ENCODE data around the gene MYO3B. TPM values are rescaled to one million over a fixed set of nuclear protein-coding genes. Genes with fewer than 3 reads are reported as not detected.

Gene MYO3B
- total RNA-seq, 4 donors from 2014 or later = 0.34 to 0.95 (median 0.89) TPM

DNA sequence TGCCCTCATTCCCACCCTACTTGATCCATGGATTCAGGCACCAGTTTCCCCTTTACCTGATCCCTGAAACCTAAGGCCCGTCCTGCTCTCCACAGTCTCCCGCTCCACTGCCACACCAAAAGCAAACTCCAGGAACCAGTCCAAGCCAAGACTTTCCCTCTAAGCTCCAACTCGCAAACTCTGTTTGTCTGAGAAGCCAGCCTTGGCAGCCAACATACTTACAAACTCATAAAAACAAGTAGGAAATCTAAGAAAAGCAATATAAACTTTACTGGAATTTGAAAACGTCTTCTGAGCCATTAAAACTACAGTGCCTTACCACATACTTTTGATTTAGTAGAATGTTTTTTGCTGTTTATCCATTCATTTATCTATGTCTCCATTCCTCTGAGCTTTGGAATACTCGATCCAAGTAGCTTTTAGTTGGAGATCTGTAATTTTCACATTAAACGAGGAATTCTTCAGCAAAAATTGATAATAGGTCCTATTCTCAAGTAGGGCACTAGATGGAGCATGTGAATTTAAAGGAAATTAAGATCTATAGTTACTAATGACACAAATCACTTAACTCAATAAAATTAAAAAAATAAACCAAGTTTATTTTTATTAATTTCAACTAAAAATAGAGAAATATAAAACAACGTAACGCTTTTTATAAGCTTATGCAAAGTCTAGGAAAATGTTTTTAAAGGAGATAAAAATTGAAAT is 199.7 kb downstream of the MYO3B start:
- WGBS = 69% methylated on average over 8 of the region's 8 CpGs
- Histone ChIP-seq H3K36me3 (no peaks in the 10 kb centered on the region), H3K9me3 (no peaks in the 10 kb centered on the region), H3K4me3 (no peak overlapping the region), H3K4me1 (peaks cover 4% of the 10 kb centered on the region), H3K27me3 (no peaks in the 10 kb centered on the region), H3K27ac (no peak overlapping the region)
- TF ChIP-seq CTCF (IDR thresholded peaks at IDR 0.05) = no peak
- no peak for TF ChIP-seq EP300 (IDR thresholded peaks at IDR 0.05)
- TF ChIP-seq POLR2AphosphoS5 (IDR thresholded peaks at IDR 0.05) = no peak
- TF ChIP-seq POLR2A (IDR thresholded peaks at IDR 0.05) = no peak
- DNase-seq (ENCODE audit: low spot score in 2 of 2) = no peak

- WGBS = 82% methylated on average over 4 of the region's 4 CpGs
- Histone ChIP-seq H3K36me3 (no peaks in the 10 kb centered on the region), H3K4me3 (no peak overlapping the region)
Measured at GRCh38 chr2:170380267-170380666, 202.3 kb downstream of the MYO3B start.

GRCh38 chr2:170381678-170382077 is 203.7 kb downstream of the MYO3B start:
- Histone ChIP-seq H3K36me3 (no peaks in the 10 kb centered on the region), H3K4me3 (no peak overlapping the region), H3K27ac (no peak overlapping the region), H3K4me1 (no peaks in the 10 kb centered on the region), H3K9me3 (no peaks in the 10 kb centered on the region), H3K27me3 (no peaks in the 10 kb centered on the region)
- 82% methylated on average over 2 of the region's 2 CpGs for WGBS
- TF ChIP-seq POLR2A (IDR thresholded peaks at IDR 0.05) (no peak), CTCF (IDR thresholded peaks at IDR 0.05) (no peak), POLR2AphosphoS5 (IDR thresholded peaks at IDR 0.05) (no peak), EP300 (IDR thresholded peaks at IDR 0.05) (no peak)
- DNase-seq (ENCODE audit: low spot score in 2 of 2) = no peak

More at GRCh38 chr2:170380267-170380666, 202.3 kb downstream of the MYO3B start:
- Histone ChIP-seq H3K9me3 (no peaks in the 10 kb centered on the region), H3K27ac (no peak overlapping the region), H3K27me3 (no peaks in the 10 kb centered on the region), H3K4me1 (peaks cover 2% of the 10 kb centered on the region)
- TF ChIP-seq EP300 (IDR thresholded peaks at IDR 0.05) (no peak), CTCF (IDR thresholded peaks at IDR 0.05) (no peak), POLR2A (IDR thresholded peaks at IDR 0.05) (no peak), POLR2AphosphoS5 (IDR thresholded peaks at IDR 0.05) (no peak)
- DNase-seq (ENCODE audit: low spot score in 2 of 2) = no peak

DNA sequence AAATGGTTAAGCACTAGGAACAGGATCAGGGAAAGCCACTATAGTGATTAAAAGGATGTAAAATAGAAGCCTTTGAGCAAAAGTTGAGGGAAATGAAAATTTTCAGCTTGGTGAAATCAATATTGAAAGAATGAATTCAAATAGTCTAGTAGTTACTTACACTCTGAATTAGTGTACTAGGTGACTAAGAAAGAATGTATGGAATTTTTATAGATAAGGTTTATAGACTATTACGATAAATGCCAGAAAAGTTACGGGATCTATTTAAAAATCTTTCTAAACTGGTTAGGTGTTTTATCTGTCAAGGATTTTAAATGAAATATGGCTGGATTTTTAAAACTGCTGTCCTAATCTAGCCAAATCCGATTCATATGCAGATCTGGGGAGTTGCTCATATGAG is 208.6 kb downstream of the MYO3B start:
- Histone ChIP-seq H3K4me1 (no peaks in the 10 kb centered on the region), H3K4me3 (no peak overlapping the region), H3K9me3 (no peaks in the 10 kb centered on the region), H3K36me3 (no peaks in the 10 kb centered on the region), H3K27ac (no peak overlapping the region), H3K27me3 (peaks cover 10% of the 10 kb centered on the region)
- 66% methylated on average over 3 of the region's 3 CpGs for WGBS
- no peak for TF ChIP-seq EP300 (IDR thresholded peaks at IDR 0.05)
- DNase-seq (ENCODE audit: low spot score in 2 of 2) = no peak

DNA sequence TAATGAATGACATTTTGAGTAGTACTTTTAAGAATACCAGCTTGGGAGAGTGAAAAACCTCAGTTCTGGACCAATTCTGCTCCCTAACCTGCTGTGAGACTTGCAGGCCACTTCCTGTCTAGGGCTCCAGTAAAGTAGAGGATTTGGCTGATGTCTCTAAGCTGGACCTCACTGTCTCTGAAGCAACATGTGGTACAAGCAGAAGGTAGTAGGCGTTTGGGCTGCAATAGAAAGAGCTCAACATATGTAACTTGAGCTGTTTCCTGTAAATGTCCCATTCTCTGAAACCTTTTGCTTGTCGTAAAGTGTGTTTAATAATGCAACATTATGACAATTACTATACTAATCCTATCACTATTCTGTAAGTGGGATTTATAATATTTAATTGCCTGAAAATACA is 213.1 kb downstream of the MYO3B start:
- no peaks in the 10 kb centered on the region for H3K36me3 ChIP-seq
- peaks cover 10% of the 10 kb centered on the region for H3K27me3 ChIP-seq
- no peak overlapping the region for H3K4me3 ChIP-seq
- DNase-seq (ENCODE audit: low spot score in 2 of 2) = no peak
- no peaks in the 10 kb centered on the region for H3K4me1 ChIP-seq
- H3K27ac ChIP-seq = no peak overlapping the region
- H3K9me3 ChIP-seq = no peaks in the 10 kb centered on the region
- WGBS = 75% methylated on average over 2 of the region's 2 CpGs
- TF ChIP-seq EP300 (IDR thresholded peaks at IDR 0.05) (no peak), POLR2AphosphoS5 (IDR thresholded peaks at IDR 0.05) (no peak), CTCF (IDR thresholded peaks at IDR 0.05) (no peak), POLR2A (IDR thresholded peaks at IDR 0.05) (no peak)
